MCF 10A (cell line): ENCODE data around the gene ZNF235. TPM values are rescaled to one million over a fixed set of nuclear protein-coding genes. Genes with fewer than 3 reads are reported as not detected.
"Not testable (repeated sequence)": the region's sequence is repeated elsewhere in the genome, so short reads cannot be mapped to it uniquely, and the experiment has no call there.

Experiments
- BruUV-seq: library from RNA; stranded (reverse); fragments of 400-500 nt; replicated peaks from 2 replicates; lab custom pipeline; 2021; lab: Mats Ljungman, UMichigan
- CTCF ChIA-PET: fragments of 300-600 bp; sonication (Branson Sonifier 250); formaldehyde crosslinking; extraction: SDS; loops from one replicate; lab custom pipeline; 2021; ENCODE audit warnings: antibody characterized with exemption, inconsistent platforms; lab: Yijun Ruan, JAX
- POLR2A ChIA-PET: fragments of 300-600, 350-650 bp; sonication (Branson Sonifier 250); formaldehyde crosslinking; extraction: SDS; loops from one replicate; lab custom pipeline; 2020; ENCODE audit warnings: antibody characterized with exemption, inconsistent platforms; lab: Yijun Ruan, JAX
- DNase-seq: peaks from one replicate; pipeline ENCODE4 v3.0.0-alpha.2; 2018; ENCODE audit not compliant: unreplicated experiment
- H3K27ac Mint-ChIP-seq: one replicate; pipeline ENCODE4 v1.8.0; 2022; ENCODE audit warnings: mild to moderate bottlenecking, low read depth, mixed read lengths; ENCODE audit not compliant: unreplicated experiment
- H3K27me3 Mint-ChIP-seq: one replicate; pipeline ENCODE4 v1.8.0; 2022; ENCODE audit warnings: mixed read lengths; ENCODE audit not compliant: insufficient read depth, unreplicated experiment
- H3K36me3 Mint-ChIP-seq: one replicate; pipeline ENCODE4 v1.8.0; 2022; ENCODE audit warnings: mild to moderate bottlenecking, moderate library complexity, mixed read lengths; ENCODE audit not compliant: insufficient read depth, unreplicated experiment
- H3K4me1 Mint-ChIP-seq: one replicate; pipeline ENCODE4 v1.8.0; 2022; ENCODE audit warnings: mixed read lengths; ENCODE audit not compliant: insufficient read depth, unreplicated experiment
- H3K4me3 Mint-ChIP-seq: one replicate; pipeline ENCODE4 v1.8.0; 2022; ENCODE audit warnings: mild to moderate bottlenecking, moderate library complexity, mixed read lengths; ENCODE audit not compliant: unreplicated experiment
- H3K9me3 Mint-ChIP-seq: one replicate; pipeline ENCODE4 v1.8.0; 2022; ENCODE audit warnings: mixed read lengths; ENCODE audit not compliant: unreplicated experiment
- CTCF ChIP-seq: fragments of 200-600 bp; IDR thresholded peaks from one replicate; pipeline ENCODE4 v1.8.0; 2022; ENCODE audit warnings: antibody characterized with exemption, mild to moderate bottlenecking; ENCODE audit not compliant: unreplicated experiment
- intact Hi-C: fragments of 100-400 bp; cut with micrococcal nuclease; formaldehyde crosslinking; loops from 2 replicates; pipeline ENCODE4 v1.14.1; 2022
- total RNA-seq: library from RNA; stranded (reverse); gene quantifications from 2 replicates; pipeline ENCODE4 v1.2.3, GENCODE V29; 2022

ZNF235 gene
- total RNA-seq, 1 experiment from 2014 or later = 2.7 TPM

- Mint-ChIP-seq H3K4me1 (no peaks in the 10 kb centered on the region), H3K9me3 (peaks cover 30% of the 10 kb centered on the region), H3K27me3 (no peaks in the 10 kb centered on the region), H3K27ac (no peak overlapping the region), H3K36me3 (peaks cover 47% of the 10 kb centered on the region), H3K4me3 (no peak overlapping the region)
- no peak for DNase-seq
- POLR2A ChIA-PET = interaction anchor here (0.6 kb wide), 1 partner anchor 61 kb away, joined by 3 read pairs; no protein-coding TSS in a partner anchor
- CTCF ChIA-PET = interaction anchor here (0.7 kb wide), 2 partner anchors 23 to 1880 kb away, joined by 3 read pairs; no protein-coding TSS in a partner anchor
- intact Hi-C loops = no loop called here
- BruUV-seq = no TSS peak
- no peak for TF ChIP-seq CTCF
Measured at GRCh38 chr19:44341794-44342193, 37.0 kb upstream of the ZNF235 start.

- DNase-seq, BruUV-seq, H3K4me1 Mint-ChIP-seq, H3K4me3 Mint-ChIP-seq, intact Hi-C loops, H3K27ac Mint-ChIP-seq, H3K27me3 Mint-ChIP-seq: not testable (repeated sequence)
- ChIA-PET POLR2A (interaction anchor here (1.0 kb wide), 1 partner anchor 22 kb away, joined by 3 read pairs; the partner anchor contains the start of gene ZNF112), CTCF (interaction anchor here (0.6 kb wide), 1 partner anchor 1633 kb away, joined by 5 read pairs; no protein-coding TSS in a partner anchor)
- Mint-ChIP-seq H3K36me3 (peaks cover 82% of the 10 kb centered on the region), H3K9me3 (peaks cover 36% of the 10 kb centered on the region)
Measured at GRCh38 chr19:44334639-44335038, 29.8 kb upstream of the ZNF235 start.

- Mint-ChIP-seq H3K36me3 (peaks cover 85% of the 10 kb centered on the region), H3K9me3 (peaks cover 41% of the 10 kb centered on the region), H3K27me3 (no peaks in the 10 kb centered on the region), H3K27ac (no peak overlapping the region), H3K4me3 (no peak overlapping the region), H3K4me1 (no peaks in the 10 kb centered on the region)
- DNase-seq = no peak
- ChIA-PET CTCF (interaction anchor here (0.7 kb wide), 1 partner anchor 52 kb away, joined by 3 read pairs; no protein-coding TSS in a partner anchor), POLR2A (interaction anchor here (0.7 kb wide), 1 partner anchor 259 kb away, joined by 4 read pairs; no protein-coding TSS in a partner anchor)
- no TSS peak for BruUV-seq
- TF ChIP-seq CTCF = no peak
- intact Hi-C loops = no loop called here
Measured at GRCh38 chr19:44332145-44332544, 27.3 kb upstream of the ZNF235 start.

GRCh38 chr19:44315883-44316282, 11.1 kb upstream of the ZNF235 start:
- Mint-ChIP-seq H3K27ac (no peak overlapping the region), H3K9me3 (peaks cover 47% of the 10 kb centered on the region), H3K4me1 (no peaks in the 10 kb centered on the region), H3K27me3 (no peaks in the 10 kb centered on the region), H3K36me3 (no peaks in the 10 kb centered on the region), H3K4me3 (no peak overlapping the region)
- DNase-seq = no peak
- intact Hi-C loops = no loop called here
- no TSS peak for BruUV-seq
- TF ChIP-seq CTCF = no peak
- ChIA-PET CTCF (no interaction called here), POLR2A (no interaction called here)
